ENCODE measurements around the gene NR3C1. TPM values are rescaled to one million over a fixed set of nuclear protein-coding genes. Genes with fewer than 3 reads are reported as not detected.

The NR3C1 gene
- total RNA-seq, 1 experiment from 2014 or later = 31.4 TPM

DNA sequence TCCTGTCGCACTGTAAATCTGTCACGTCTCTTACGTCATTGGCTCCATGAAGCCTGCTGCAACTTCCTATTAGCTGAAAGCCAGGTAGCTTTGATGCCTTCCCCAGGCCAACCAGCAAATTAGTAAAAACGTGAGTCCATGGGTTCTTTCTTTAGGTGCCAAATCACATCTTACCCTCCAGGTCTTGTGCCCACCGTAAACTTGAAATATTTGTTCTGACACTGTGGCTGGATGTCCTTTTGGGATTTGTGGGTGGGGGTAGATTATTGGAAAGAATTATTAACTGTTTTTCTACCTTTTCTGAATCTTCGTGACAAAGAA is 172.8 kb downstream of the NR3C1 start:
- Mint-ChIP-seq H3K4me1 (peaks cover 16 to 17% of the 10 kb centered on the region in 2 experiments), H3K27ac (no peak overlapping the region), H3K36me3 (ENCODE audit: insufficient read depth in 1 of 3, low read depth in 3 of 3) (no peaks in the 10 kb centered on the region), H3K27me3 (ENCODE audit: low read depth) (peaks cover 2% of the 10 kb centered on the region; the same call in 1 of the 2 replicates), H3K4me3 (no peak overlapping the region), H3K9me3 (no peaks in the 10 kb centered on the region)
- Histone ChIP-seq H4K5ac (ENCODE audit: insufficient read length, low read depth, low read length) (no peak overlapping the region), H3K4ac (ENCODE audit: low read depth, low read length) (no peak overlapping the region), H2AFZ (ENCODE audit: low read length) (no peak overlapping the region), H3K27me3 (ENCODE audit: insufficient read depth, low read length) (no peaks in the 10 kb centered on the region), H3K14ac (ENCODE audit: insufficient read depth, low read length) (no peak overlapping the region), H3K79me2 (ENCODE audit: insufficient read depth, low read length) (no peaks in the 10 kb centered on the region), H3K23ac (ENCODE audit: insufficient read length, low read depth, low read length) (no peak overlapping the region), H4K8ac (replicated peaks; ENCODE audit: insufficient read length, low read depth, low read length) (no peak overlapping the region), H3K9ac (ENCODE audit: extremely low read depth, insufficient read length, low read length) (no peak overlapping the region), H4K20me1 (ENCODE audit: control insufficient read depth, insufficient read depth, insufficient read length) (no peaks in the 10 kb centered on the region), H3K4me1 (ENCODE audit: insufficient read depth, low read length) (no peaks in the 10 kb centered on the region), H2BK5ac (ENCODE audit: insufficient read length, low read length) (no peak overlapping the region), H4K91ac (ENCODE audit: insufficient read length, low read depth, low read length) (no peak overlapping the region), H2BK15ac (ENCODE audit: low read depth, low read length) (no peak overlapping the region), H2AK5ac (ENCODE audit: insufficient read length, low read length) (no peak overlapping the region), H3K56ac (ENCODE audit: insufficient read length, low read depth, low read length) (no peak overlapping the region), H2BK20ac (ENCODE audit: low read depth, low read length, poor library complexity, severe bottlenecking) (no peak overlapping the region), H3K23me2 (ENCODE audit: insufficient read length, low read depth, low read length, poor library complexity, severe bottlenecking) (no peaks in the 10 kb centered on the region), H3K79me1 (ENCODE audit: insufficient read depth, low read depth, low read length, poor library complexity, severe bottlenecking) (no peaks in the 10 kb centered on the region), H2BK12ac (ENCODE audit: insufficient read length, low read depth, low read length) (no peak overlapping the region), H3K27ac (ENCODE audit: insufficient read length, low read depth, low read length) (no peak overlapping the region), H3T11ph (ENCODE audit: low read length) (no peak overlapping the region), H2BK120ac (ENCODE audit: low read depth, low read length, poor library complexity, severe bottlenecking) (no peak overlapping the region), H3K4me2 (ENCODE audit: insufficient read depth, insufficient read length, low read length) (no peak overlapping the region), H3K18ac (ENCODE audit: insufficient read length, low read depth, low read length) (no peak overlapping the region), H3K9me3 (ENCODE audit: control insufficient read depth, low read depth, low read length) (no peaks in the 10 kb centered on the region)
- DNase-seq = no peak
- no CpG with 5 or more reads among the region's 6 CpGs for WGBS (ENCODE audit: extremely low coverage, insufficient read length, low lambda C conversion rate)
- TF ChIP-seq, protein P1, sequence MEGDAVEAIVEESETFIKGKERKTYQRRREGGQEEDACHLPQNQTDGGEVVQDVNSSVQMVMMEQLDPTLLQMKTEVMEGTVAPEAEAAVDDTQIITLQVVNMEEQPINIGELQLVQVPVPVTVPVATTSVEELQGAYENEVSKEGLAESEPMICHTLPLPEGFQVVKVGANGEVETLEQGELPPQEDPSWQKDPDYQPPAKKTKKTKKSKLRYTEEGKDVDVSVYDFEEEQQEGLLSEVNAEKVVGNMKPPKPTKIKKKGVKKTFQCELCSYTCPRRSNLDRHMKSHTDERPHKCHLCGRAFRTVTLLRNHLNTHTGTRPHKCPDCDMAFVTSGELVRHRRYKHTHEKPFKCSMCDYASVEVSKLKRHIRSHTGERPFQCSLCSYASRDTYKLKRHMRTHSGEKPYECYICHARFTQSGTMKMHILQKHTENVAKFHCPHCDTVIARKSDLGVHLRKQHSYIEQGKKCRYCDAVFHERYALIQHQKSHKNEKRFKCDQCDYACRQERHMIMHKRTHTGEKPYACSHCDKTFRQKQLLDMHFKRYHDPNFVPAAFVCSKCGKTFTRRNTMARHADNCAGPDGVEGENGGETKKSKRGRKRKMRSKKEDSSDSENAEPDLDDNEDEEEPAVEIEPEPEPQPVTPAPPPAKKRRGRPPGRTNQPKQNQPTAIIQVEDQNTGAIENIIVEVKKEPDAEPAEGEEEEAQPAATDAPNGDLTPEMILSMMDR (conservative IDR thresholded peaks at IDR 0.05) = no peak

Measured in H9 (cell line).